ENCODE data around the gene TFF3. TPM values are rescaled to one million over a fixed set of nuclear protein-coding genes. Genes with fewer than 3 reads are reported as not detected.

Gene TFF3
- total and polyA plus RNA-seq, 10 of the 15 experiments (the other 5 are each of a cell fraction or from before 2014, with no cell fraction given) = not detected

GRCh38 chr21:42303443-42303842, 11.8 kb downstream of the TFF3 start:
- DNase-seq (ENCODE audit: low read depth, low spot score) = no peak
- ATAC-seq = no peak
- H4K20me1 ChIP-seq (ENCODE audit: control insufficient read depth, insufficient read depth) = no peaks in the 10 kb centered on the region
- H3K27me3 ChIP-seq (replicated peaks in 1 of 2; ENCODE audit: control insufficient read depth in 2 of 2, insufficient read depth in 2 of 2, low read length in 1 of 2) = no peaks in the 10 kb centered on the region
- H3K9me3 ChIP-seq (replicated peaks; ENCODE audit: control insufficient read depth, insufficient read depth, low read length) = no peaks in the 10 kb centered on the region
- 17% methylated on average over 3 of the region's 3 CpGs for WGBS (ENCODE audit: insufficient coverage, insufficient replicate concordance, low lambda C conversion rate, missing lambda C conversion rate)
- H3K27ac ChIP-seq (ENCODE audit: control insufficient read depth, insufficient read depth) = no peak overlapping the region
- ChIA-PET SMC1A (ENCODE audit: uncharacterized antibody, unreplicated experiment) (interaction anchor here (0.6 to 1.7 kb wide), 4 partner anchors 45 to 174 kb away, joined by 3 to 4 read pairs (median 4); no protein-coding TSS in a partner anchor), POLR2A (no interaction called here), RAD21 (ENCODE audit: unreplicated experiment) (interaction anchor here (1.5 kb wide), 1 partner anchor 158 kb away, joined by 5 read pairs; no protein-coding TSS in a partner anchor), CTCF (interaction anchor here (1.0 to 1.4 kb wide), 3 partner anchors 34 to 65 kb away, joined by 3 to 4 read pairs (median 3); no protein-coding TSS in a partner anchor)
- FAIRE-seq = no peak
- no peaks in the 10 kb centered on the region for H3K79me2 ChIP-seq (ENCODE audit: control insufficient read depth, insufficient read depth, low read length)
- no peaks in the 10 kb centered on the region for H3K4me1 ChIP-seq (ENCODE audit: control insufficient read depth, insufficient read depth, low read length)
- no peak overlapping the region for H3K4me2 ChIP-seq (ENCODE audit: control insufficient read depth, insufficient read depth)
- no peak overlapping the region for H3K4me3 ChIP-seq
- H3K9ac ChIP-seq (ENCODE audit: control insufficient read depth, insufficient read depth, low read length) = no peak overlapping the region
- intact Hi-C loops (cut with micrococcal nuclease; ENCODE audit: unreplicated experiment) = no loop called here
- H2AFZ ChIP-seq (ENCODE audit: control insufficient read depth, low read depth, low read length) = no peak overlapping the region
- TF ChIP-seq, protein P1, sequence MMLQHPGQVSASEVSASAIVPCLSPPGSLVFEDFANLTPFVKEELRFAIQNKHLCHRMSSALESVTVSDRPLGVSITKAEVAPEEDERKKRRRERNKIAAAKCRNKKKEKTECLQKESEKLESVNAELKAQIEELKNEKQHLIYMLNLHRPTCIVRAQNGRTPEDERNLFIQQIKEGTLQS (IDR thresholded peaks at IDR 0.05; ENCODE audit: borderline replicate concordance, extremely low read depth, low read depth, low read length) = no peak
- no peak for TF ChIP-seq NR2F1 (conservative IDR thresholded peaks at IDR 0.05)
- TF ChIP-seq, protein P2, sequence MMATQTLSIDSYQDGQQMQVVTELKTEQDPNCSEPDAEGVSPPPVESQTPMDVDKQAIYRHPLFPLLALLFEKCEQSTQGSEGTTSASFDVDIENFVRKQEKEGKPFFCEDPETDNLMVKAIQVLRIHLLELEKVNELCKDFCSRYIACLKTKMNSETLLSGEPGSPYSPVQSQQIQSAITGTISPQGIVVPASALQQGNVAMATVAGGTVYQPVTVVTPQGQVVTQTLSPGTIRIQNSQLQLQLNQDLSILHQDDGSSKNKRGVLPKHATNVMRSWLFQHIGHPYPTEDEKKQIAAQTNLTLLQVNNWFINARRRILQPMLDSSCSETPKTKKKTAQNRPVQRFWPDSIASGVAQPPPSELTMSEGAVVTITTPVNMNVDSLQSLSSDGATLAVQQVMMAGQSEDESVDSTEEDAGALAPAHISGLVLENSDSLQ (IDR thresholded peaks at IDR 0.05) = no peak
- TF ChIP-seq ZBED1 (IDR thresholded peaks at IDR 0.05; ENCODE audit: borderline replicate concordance) = no peak
- TF ChIP-seq ATF7 (IDR thresholded peaks at IDR 0.05; ENCODE audit: low read depth) = no peak
- in situ Hi-C loops (cut with MboI) = no loop called here
- BruUV-seq (replicated peaks) = no TSS peak
- no peaks in the 10 kb centered on the region for H3K36me3 ChIP-seq (ENCODE audit: control insufficient read depth in 2 of 2, insufficient read depth in 2 of 2, low read length in 1 of 2)

DNA sequence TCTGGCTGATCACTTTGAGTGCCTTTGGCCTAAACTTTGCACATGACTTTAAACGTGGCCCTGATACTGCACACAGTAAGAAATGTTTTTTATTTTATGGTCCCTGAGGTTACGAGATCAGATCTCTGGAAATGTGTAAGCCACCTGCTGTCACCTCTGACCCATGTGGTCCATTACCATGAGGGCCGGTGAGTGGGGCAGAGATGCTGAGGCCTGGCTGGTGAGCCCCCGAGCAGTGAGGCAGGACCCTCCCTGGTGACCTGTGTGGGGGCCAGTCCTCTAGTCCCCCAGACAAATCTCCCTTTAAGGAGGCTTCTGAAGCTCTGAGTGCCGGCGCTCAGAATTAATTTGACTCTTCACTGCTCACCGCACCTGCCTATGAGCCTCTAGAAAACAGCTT, 12.4 kb downstream of the TFF3 start:
- Histone ChIP-seq H3K9ac (ENCODE audit: control insufficient read depth, insufficient read depth, low read length) (no peak overlapping the region), H3K79me2 (ENCODE audit: control insufficient read depth, insufficient read depth, low read length) (no peaks in the 10 kb centered on the region), H4K20me1 (ENCODE audit: control insufficient read depth, insufficient read depth) (no peaks in the 10 kb centered on the region), H3K4me3 (no peak overlapping the region), H3K4me1 (ENCODE audit: control insufficient read depth, insufficient read depth, low read length) (no peaks in the 10 kb centered on the region), H3K36me3 (ENCODE audit: control insufficient read depth in 2 of 2, insufficient read depth in 2 of 2, low read length in 1 of 2) (no peaks in the 10 kb centered on the region), H3K27me3 (replicated peaks in 1 of 2; ENCODE audit: control insufficient read depth in 2 of 2, insufficient read depth in 2 of 2, low read length in 1 of 2) (no peaks in the 10 kb centered on the region), H3K27ac (ENCODE audit: control insufficient read depth, insufficient read depth) (no peak overlapping the region), H3K9me3 (replicated peaks; ENCODE audit: control insufficient read depth, insufficient read depth, low read length) (no peaks in the 10 kb centered on the region), H3K4me2 (ENCODE audit: control insufficient read depth, insufficient read depth) (no peak overlapping the region), H2AFZ (ENCODE audit: control insufficient read depth, low read depth, low read length) (no peak overlapping the region)
- ChIA-PET CTCF (interaction anchor here (1.0 to 1.4 kb wide), 4 partner anchors 34 to 157 kb away, joined by 3 to 6 read pairs (median 4); no protein-coding TSS in a partner anchor), SMC1A (ENCODE audit: uncharacterized antibody, unreplicated experiment) (interaction anchor here (0.9 to 2.2 kb wide), 4 partner anchors 8 to 173 kb away, joined by 3 to 6 read pairs (median 4); no protein-coding TSS in a partner anchor), POLR2A (no interaction called here), RAD21 (ENCODE audit: unreplicated experiment) (interaction anchor here (1.4 to 1.7 kb wide), 2 partner anchors 17 to 83 kb away, joined by 4 read pairs; partner anchors contain the start of gene ABCG1)
- in situ Hi-C loops (cut with MboI) (no loop called here), intact Hi-C loops (cut with micrococcal nuclease; ENCODE audit: unreplicated experiment) (no loop called here)
- DNase-seq (ENCODE audit: low read depth, low spot score) (no peak), ATAC-seq (no peak), FAIRE-seq (no peak)
- BruUV-seq (replicated peaks) = no TSS peak
- 17% methylated on average over 7 of the region's 7 CpGs for WGBS (ENCODE audit: insufficient coverage, insufficient replicate concordance, low lambda C conversion rate, missing lambda C conversion rate)
- TF ChIP-seq EED (IDR thresholded peaks at IDR 0.05; ENCODE audit: low read depth) (no peak), ZSCAN29 (IDR thresholded peaks at IDR 0.05) (no peak), PML (IDR thresholded peaks at IDR 0.05; ENCODE audit: low read length) (no peak), ZNF687 (IDR thresholded peaks at IDR 0.05) (no peak), RB1 (IDR thresholded peaks at IDR 0.05; ENCODE audit: borderline replicate concordance) (no peak), EGR1 (IDR thresholded peaks at IDR 0.05; ENCODE audit: borderline replicate concordance in 1 of 2, low read depth in 2 of 2, low read length in 2 of 2) (no peak), ZZZ3 (IDR thresholded peaks at IDR 0.05; ENCODE audit: control insufficient read depth, insufficient read length, low read depth) (no peak), RAD51 (IDR thresholded peaks at IDR 0.05) (no peak)

Data from GM12878 (cell line).